Body of pancreas (tissue), 4 donors: ENCODE measurements around the gene BCL2L11.

Experiments
- POLR2A ChIP-seq, 3 donors: fragments of 450-650 bp; IDR thresholded peaks; one replicate each; pipeline ENCODE4 v1.6.1; 2016; ENCODE audit warnings: antibody characterized with exemption in 3 of 3, mild to moderate bottlenecking in 2 of 3
- TF ChIP-seq, protein P1 (sequence below), 7 experiments: fragments of 450-650 bp in 4 of 7; fragments of 200-600 bp in 3 of 7; sonication (generic) in 3 of 7; IDR thresholded peaks; one replicate each; pipeline ENCODE4 v1.5.1; 2016 to 2019; ENCODE audit warnings: antibody characterized with exemption in 7 of 7

DNA sequence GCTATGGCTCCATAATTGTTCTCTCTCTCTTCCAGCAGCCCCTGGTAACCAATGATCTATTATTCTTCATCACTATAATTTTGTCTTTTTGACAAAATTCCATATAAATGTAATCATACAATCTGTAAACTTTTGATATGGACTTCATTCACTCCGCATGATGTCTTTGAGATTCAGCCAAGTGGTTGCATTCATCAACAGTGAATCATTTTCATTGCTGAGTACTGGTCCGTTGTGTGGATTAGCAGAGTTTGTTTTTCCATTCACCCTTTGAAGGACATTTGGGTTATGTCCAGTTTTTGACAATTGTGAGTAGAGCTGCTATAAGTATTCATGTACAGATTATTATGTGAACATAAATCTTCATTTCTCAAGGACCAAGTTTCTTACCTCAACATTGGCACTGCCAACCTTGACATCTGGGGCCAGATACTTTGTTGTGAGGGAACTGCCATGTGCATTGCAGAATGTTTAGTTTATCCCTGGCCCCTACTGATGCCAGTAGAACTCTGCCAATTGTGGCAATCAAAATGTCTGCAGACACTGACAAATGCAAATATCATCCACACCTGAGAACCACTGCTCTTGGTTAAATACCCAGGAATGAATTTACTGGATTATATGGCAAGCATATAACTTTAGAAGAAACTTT is 48.4 kb upstream of the BCL2L11 start:
- TF ChIP-seq, protein P1, sequence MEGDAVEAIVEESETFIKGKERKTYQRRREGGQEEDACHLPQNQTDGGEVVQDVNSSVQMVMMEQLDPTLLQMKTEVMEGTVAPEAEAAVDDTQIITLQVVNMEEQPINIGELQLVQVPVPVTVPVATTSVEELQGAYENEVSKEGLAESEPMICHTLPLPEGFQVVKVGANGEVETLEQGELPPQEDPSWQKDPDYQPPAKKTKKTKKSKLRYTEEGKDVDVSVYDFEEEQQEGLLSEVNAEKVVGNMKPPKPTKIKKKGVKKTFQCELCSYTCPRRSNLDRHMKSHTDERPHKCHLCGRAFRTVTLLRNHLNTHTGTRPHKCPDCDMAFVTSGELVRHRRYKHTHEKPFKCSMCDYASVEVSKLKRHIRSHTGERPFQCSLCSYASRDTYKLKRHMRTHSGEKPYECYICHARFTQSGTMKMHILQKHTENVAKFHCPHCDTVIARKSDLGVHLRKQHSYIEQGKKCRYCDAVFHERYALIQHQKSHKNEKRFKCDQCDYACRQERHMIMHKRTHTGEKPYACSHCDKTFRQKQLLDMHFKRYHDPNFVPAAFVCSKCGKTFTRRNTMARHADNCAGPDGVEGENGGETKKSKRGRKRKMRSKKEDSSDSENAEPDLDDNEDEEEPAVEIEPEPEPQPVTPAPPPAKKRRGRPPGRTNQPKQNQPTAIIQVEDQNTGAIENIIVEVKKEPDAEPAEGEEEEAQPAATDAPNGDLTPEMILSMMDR (IDR thresholded peaks at IDR 0.05): no peak
- TF ChIP-seq POLR2A (IDR thresholded peaks at IDR 0.05): no peak
